DMS53 treated with DMSO at 0.1 percent for 48 hours (cell line): ENCODE results near the gene GSE1.
A peak's percentile ranks its signal among the peaks of the same experiment; 100 is the strongest.

Experiments used
- DNase-seq: peaks from one replicate; lab custom pipeline; 2025; ENCODE audit not compliant: unreplicated experiment; lab: John Stamatoyannopoulos, UW

The GSE1 gene

GRCh38 chr16:85674828-85675227 lies 61.7 kb downstream of the GSE1 start:
- DNase-seq = no peak

DNA sequence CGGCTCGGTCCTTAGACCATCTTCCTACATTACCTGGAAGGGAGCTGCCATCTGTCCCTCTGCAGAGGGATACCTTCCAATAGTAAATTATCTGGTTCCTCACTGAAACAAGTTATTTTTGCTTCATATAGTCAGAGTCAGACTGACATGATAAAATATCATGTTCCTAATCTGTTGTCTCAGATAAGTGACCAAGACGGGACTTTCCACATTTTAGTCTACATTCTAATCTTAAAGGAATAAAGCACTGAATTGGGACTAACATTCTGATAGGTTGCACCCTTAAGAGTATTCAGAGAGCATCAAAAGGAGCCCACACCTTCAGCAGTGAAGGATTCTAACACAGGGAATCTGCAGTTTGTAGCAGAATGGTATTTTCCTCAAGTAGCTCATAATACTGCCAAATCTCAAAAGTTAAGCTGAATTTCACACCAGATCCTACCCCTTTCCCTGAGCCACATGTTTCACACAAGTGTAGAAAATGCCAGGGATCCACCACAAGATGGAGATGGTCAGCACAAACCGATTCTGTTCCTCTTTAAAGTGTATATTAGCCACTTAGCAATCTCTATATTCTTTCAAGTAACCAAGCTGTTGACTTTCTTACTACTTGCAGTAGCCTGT lies 62.2 kb downstream of the GSE1 start:
- no peak for DNase-seq

DNA sequence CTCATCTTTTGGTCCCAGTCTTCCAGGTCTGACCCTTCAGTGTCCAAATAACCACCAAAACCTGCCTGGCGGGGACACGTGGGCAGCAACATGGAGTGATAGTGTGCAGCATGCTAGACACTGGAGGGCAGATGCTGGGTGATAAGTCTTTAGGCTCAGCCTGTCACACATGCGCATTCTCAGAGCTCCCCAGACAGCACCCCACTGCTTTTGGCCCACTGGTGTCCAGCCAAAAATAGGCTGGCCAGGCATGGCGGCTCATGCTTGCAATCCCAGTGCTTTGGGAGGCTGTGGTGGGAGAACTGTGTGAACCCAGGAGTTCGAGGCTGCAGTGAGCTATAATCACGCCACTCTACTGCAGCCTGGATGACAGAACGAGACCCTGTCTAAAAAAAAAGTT lies 63.3 kb downstream of the GSE1 start:
- DNase-seq = no peak

GRCh38 chr16:85677383-85677967 lies 64.4 kb downstream of the GSE1 start:
- DNase-seq = no peak

- no peak for DNase-seq
Measured at GRCh38 chr16:85678016-85678415, 64.9 kb downstream of the GSE1 start.

- no peak for DNase-seq
Measured at GRCh38 chr16:85678821-85679220, 65.7 kb downstream of the GSE1 start.

DNA sequence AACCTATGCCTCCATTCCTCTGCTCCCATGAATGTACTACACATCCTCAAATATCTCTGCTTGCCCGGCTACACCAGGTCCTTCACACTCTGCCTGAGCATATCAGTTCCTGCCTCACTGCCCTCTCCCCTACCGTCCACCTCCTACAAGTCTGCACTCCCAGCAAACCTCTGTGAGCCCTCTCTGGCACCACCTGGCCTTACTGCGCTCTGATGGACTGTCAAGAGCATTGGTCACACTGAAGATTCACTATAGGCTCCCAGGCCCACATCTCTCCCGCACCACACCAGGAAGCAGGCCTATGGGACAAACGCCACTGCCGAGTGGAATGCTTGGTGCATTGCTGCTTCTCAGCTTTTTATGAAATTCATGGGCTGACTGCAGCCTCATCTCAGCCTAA lies 66.7 kb downstream of the GSE1 start:
- DNase-seq = peak; percentile 71

- no peak for DNase-seq
Measured at GRCh38 chr16:85680352-85680944, 67.3 kb downstream of the GSE1 start.

DNA sequence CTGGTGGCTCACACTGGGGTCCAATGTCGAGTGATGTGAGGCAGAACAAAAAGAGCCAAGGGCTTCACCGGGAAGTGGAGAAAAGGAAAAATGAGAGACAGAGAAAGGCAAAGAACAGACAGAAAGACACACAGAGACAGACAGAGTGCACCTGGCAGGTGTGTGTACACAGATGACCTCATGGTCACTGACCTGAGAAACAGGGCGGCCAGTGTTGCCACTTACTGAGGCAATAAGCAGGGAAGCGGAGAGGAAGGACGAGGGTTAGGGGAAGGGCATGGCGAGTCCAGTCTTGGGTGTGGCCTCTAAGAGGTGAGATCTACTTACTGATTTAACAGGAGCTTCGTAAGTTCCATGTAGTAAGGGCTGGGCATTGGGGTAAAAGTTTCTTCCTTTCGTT lies 68.1 kb downstream of the GSE1 start:
- peak; percentile 83 for DNase-seq

GRCh38 chr16:85682516-85682915 lies 69.4 kb downstream of the GSE1 start:
- DNase-seq = peak; percentile 69

DNA sequence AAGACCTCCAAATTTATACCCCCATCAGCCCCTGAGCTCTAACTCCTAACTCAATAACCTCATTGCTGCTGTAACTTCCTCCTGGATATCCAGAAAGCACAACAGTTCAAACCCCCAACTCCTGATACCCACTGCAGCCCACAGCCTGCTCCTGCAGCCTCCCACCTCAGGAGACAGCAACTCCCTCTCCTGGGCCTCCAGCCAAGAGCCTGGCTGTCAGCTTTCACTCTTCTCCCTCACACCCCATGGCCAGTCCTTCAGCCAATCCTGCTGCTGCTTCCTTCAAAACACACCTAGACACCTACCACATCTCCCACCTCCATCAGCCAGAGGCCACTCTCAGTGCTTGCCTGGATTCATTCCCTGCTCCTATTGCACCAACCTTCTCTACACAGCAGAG lies 70.2 kb downstream of the GSE1 start:
- peak; percentile 59 for DNase-seq

DNA sequence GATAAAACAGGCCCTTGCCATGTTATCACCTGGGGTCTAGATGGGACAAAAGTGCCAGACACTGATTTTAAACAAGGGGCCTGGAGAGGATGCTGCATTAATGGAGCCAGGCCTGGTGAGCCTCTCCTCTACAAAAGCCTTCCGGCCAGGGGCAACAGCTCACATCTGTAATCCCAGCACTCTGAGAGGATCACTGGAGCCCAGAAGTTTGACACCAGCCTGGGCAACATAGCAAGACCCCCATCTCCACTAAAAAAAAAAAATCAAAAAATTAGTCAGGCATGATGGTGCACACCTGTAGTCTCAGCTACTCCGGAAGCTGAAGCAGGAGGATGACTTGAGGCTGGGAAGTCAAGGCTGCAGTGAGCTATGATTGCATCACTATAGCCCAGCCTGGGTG lies 72.1 kb downstream of the GSE1 start:
- DNase-seq = no peak

DNA sequence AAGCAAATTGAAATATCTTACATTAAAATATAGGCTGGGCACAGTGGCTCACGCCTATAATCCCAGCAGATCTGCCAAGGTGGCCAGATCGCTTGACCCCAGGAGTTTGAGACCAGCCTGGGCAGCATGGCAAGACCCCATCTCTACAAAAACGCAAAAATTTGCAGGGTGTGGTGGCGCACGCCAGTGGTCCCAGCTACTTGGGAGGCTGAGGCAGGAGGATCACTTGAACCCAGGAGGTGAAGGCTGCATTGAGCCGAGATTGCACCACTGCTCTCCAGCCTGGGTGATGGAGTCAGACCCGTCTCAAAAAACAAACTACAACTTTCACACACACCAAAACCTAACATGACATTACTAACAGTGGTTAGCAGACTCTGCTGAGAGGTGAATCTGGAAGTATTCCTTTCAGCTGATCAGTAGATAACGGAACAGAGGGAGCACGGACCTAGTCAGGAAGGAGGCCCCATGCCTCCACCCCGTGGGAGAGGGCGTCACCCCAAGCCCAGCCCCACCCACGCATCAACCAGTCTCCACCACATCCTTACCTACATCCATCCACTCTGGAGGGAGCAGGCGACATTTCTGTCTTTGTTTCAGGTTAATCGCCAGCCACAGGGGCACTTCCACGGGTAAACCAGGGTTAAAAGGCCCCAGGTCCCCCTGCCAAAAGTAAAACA lies 73.9 kb downstream of the GSE1 start:
- no peak for DNase-seq

DNA sequence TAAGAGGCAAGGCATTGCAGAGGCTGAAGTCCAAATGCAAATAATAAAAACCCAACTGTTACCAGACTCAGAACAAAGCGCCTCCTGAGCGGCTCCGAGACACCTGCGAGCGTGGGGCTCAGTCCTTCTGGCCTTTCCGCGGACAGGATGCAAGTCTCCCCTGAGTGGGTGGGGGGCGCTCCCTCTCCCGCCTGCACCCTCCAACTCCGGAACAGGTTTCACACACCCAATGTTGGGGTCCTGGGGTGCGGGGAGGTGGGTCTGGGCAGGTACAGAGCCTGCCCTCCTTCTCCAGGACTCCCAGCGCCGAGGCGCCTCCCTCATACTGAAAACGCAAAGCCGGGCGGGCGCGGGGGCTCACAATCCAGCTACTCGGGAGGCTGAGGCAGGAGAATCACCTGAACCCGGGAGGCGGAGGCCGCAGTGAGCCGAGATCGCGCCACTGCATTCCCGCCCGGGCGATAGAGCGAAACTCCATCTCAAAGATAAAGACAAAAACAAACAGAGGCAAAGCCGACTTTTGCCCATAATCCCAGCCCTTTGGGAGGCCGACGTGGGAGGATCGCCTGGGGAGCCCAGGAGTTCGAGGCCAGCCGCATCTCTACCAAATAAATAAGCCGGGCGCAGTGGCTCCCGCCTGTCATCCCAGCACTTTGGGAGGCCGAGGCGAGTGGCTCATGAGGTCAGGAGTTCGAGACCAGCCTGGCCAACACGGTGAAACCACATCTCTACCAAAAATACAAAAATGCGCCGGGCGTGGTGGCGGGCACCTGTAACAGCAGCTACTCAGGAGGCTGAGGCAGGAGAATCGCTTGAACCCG lies 74.7 kb downstream of the GSE1 start:
- no peak for DNase-seq

GRCh38 chr16:85688586-85689284 lies 75.6 kb downstream of the GSE1 start, which contains the start of gene GINS2:
GINS2 (minus strand) TSS chr16:85688954; CDS start chr16:85688898, 56 bp downstream.
- DNase-seq = peak; percentile 71

DNA sequence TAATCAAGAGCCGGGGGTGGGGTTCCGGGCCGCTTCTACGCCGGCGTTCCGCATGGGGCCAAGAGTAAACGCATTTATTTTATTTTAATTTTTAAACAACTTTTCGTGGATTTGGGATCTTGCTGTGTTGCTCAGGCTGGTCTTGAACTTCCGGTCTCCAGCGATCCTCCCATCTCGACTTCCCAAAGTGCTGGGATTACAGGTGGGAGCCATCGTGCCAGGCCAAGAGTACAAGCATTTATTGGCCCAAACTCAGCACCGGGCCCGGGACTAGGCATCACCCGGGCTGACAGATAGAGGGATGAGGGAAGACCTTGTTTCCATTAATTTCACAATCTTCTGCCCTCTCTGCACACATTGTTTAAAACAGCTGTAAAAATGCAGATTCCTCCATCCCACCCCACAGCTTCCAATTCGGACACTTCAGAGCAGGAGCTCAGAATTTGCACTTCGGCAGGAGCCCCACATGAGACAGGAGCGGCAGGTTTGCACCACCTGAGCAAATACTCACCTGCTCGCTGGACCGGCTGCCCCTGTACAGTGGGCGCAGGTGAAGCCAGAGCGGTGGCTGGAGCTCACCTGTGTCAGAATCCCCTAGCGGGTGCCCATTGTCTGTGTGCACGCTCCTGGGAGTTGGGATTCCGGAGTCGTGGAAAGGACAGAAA lies 76.3 kb downstream of the GSE1 start:
- DNase-seq = peak; percentile 69

DNA sequence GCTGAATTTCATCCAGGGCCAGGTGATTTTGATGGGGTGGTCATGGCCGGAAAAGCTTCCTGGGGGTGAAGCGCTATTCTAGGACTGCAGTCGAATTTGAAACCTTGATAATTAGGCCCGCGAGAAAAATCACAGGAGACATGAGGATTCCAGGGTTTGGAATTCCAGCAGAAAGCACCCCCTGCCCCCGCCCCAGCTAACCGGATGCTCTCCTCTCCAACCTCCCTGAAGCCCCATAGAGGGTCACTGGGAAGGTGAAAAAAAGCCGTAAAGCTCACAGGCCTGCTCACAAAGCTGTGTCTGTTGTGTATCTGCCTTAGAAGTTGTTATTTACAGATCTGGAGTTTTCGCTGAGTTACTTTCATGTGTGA lies 76.8 kb downstream of the GSE1 start:
- DNase-seq = no peak

- DNase-seq = peak; percentile 68
Measured at GRCh38 chr16:85690469-85691064, 77.4 kb downstream of the GSE1 start.

DNA sequence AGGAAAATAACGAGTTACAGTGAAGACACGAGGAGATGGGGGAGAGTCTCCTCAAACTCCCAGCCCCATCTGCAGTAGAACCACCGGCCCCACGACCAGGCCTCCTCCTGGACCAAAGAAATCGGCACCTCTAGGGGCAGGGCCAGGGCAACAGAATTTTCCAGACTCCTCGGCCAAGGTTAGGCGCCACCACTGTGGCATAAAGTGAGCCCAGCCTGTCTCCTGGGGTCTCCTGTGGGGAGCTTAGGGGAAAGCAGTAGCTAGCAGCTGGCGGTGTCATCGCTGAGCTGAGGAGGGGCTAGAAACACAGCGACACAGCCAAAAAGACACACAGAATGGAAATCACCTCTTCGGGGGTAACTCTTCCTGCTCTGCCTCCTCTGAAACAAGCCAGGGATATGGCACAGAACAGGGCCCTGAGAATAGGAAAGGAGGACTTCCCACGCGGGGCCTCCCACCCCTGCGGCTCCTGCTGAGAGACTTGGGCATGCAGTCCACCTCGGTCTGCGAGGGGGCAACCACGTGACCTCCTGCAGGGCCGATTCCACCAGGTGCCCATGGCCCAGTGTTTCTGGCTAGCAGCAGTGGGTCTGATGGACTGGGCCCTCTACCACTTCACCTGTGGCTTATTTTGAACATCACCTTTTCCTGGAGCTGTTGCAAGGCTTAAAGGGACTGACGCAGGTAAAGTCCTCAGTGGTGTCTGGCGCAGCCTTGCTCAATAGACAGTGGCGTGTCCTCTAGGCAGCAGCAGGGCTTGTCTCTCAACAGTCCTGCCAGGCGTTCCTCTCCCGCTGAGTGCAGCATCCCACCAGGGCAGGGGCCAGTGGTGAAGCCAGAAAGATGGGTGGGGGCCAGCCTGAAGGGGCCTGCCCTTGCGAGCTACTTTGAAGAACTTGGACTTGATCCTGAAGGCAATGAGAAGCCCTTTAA lies 82.3 kb downstream of the GSE1 start:
- DNase-seq = no peak
